ENCODE measurements around the gene GSTM4.
"Not testable (repeated sequence)": the region's sequence is repeated elsewhere in the genome, so short reads cannot be mapped to it uniquely, and the experiment has no call there.

GSTM4 gene

DNA sequence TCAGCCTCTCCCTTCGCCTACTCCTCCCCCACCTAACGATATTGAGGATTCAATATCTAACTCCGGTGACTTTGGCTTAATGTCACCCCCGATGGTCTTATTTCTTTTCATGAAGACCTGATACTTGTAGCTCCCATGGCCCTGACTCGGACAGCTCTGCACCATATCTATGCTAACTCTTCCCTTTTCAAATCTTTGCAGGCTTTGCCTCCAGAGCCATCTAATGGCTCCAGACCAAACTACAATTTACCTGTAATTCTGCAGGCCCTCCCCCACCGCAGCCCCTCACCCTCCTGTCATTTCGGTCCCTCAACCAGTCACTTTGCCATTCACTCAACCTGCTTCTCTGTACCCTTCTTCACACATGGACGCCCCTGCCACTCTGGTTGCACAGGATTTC lies 48.3 kb downstream of the GSTM4 start:
- no peak for DNase-seq (ENCODE audit: low read depth)

DNA sequence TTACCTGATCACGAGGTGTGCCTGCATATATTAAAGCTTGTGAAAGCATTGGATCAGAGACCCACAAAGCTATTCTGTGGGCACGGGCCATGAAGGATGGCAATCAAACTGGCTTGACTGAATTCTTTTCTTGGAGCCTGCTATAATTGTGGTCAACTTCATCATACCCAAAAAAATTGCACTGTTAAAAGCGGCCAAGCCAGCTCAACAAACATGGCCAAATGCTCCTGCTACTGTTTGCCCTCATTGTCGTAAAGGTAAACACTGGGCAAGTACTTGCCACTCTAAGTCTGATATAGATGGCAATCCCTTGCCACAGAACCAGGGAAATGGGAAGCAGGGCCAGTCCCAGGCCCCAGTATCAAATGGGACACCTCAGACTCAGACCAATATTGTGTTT lies 49.5 kb downstream of the GSTM4 start:
- DNase-seq (ENCODE audit: low read depth), result no peak

DNA sequence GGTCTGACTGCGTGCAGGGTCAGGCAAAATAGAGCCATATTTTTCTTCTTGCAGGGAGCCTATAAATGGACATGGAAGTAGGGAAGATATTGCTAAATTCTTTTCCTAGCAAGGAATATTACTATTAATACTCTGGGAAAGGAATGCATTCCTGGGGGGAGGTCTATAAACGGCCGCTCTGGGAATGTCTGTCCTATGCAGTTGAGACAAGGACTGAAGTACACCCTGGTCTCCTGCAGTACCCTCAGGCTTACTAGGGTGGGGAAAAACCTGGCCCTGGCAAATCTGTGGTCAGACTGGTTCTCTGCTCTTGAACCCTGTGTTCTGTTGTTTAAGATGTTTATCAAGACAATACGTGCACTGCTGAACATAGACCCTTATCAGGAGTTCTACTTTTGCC lies 53.0 kb downstream of the GSTM4 start:
- not testable (repeated sequence) for DNase-seq (ENCODE audit: low read depth)

DNA sequence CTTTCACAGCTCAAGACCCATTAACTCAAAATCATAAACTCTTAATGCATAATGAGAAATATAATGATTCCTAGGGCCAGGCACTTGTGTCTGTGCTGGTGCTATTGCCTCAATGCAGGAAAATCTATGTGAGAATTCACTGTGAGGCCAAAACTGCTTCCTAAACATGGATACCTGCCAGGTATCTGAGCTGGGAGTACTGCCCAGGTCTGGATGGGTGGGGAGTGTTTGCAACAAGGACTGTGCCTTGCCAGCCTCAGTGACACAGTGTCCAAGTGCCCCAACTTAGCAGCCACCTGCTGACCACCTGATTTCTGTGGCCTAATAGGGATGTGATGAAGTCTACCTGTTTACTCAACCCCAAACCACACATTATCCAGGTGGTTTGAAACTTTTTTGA lies 53.9 kb downstream of the GSTM4 start:
- not testable (repeated sequence) for DNase-seq (ENCODE audit: low read depth)
